OCI-LY7 (cell line): ENCODE results near the gene PKN1.

Experiments used
- EZH2phosphoT487 ChIP-seq: fragments of 200-600 bp; sonication (generic); IDR thresholded peaks from 2 replicates; pipeline ENCODE4 v1.6.1; 2018; ENCODE audit warnings: low read depth, borderline replicate concordance, mild to moderate bottlenecking, mixed run types, antibody characterized with exemption, low read length, moderate library complexity, mixed read lengths
- TF ChIP-seq, protein P1 (sequence below): fragments of 200-600 bp; sonication (generic); conservative IDR thresholded peaks from 2 replicates; pipeline ENCODE4 v1.5.1; 2014; ENCODE audit warnings: mild to moderate bottlenecking, antibody characterized with exemption, low read length, moderate library complexity, mixed read lengths

DNA sequence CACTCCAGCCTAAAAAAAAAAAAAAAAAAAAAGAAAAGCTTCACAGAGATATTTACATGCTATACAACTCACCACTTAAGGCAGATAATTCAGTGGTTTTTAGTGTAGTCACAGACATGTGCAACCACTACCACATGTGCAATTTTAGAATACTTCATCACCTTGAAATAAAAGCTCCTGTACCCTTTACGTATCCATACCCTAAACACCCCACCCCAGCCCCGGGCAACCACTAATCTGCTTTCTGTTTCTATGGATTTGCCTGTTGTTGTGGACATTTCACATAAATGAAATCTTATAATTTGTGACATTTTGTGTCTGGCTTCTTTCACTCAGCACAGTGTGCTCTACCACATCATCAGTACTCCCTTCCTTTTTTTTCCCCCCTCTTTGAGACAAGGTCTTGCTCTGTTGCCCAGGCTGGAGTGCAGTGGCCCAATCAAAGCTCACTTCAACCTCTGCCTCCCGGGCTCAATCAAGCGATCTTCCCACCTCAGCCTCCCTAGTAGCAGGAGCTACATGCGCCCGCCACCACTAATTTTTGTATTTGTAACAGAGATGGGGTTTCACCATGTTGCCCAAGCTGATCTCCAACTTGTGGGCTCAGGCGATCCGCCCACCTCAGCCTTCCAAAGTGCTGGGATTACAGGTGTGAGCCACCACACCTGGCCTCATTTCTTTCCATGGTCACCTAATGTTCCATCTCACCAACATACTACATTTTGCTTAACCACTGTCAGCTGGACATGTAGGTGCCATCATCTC lies 18.0 kb upstream of the PKN1 start:
- TF ChIP-seq, protein P1, sequence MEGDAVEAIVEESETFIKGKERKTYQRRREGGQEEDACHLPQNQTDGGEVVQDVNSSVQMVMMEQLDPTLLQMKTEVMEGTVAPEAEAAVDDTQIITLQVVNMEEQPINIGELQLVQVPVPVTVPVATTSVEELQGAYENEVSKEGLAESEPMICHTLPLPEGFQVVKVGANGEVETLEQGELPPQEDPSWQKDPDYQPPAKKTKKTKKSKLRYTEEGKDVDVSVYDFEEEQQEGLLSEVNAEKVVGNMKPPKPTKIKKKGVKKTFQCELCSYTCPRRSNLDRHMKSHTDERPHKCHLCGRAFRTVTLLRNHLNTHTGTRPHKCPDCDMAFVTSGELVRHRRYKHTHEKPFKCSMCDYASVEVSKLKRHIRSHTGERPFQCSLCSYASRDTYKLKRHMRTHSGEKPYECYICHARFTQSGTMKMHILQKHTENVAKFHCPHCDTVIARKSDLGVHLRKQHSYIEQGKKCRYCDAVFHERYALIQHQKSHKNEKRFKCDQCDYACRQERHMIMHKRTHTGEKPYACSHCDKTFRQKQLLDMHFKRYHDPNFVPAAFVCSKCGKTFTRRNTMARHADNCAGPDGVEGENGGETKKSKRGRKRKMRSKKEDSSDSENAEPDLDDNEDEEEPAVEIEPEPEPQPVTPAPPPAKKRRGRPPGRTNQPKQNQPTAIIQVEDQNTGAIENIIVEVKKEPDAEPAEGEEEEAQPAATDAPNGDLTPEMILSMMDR: no peak
- no peak for TF ChIP-seq EZH2phosphoT487
